Activated CD8-positive, alpha-beta memory T cell treated with anti-CD3 and anti-CD28 coated beads for 1 hour (primary cell): Measurements from ENCODE around the gene CILP2.

Experiments
- DNase-seq, 2 donors: peaks; one replicate each; pipeline ENCODE4 v3.0.0-alpha.2; 2020; ENCODE audit warnings: low read depth in 1 of 2; ENCODE audit errors: extremely low read depth in 1 of 2

CILP2 gene

DNA sequence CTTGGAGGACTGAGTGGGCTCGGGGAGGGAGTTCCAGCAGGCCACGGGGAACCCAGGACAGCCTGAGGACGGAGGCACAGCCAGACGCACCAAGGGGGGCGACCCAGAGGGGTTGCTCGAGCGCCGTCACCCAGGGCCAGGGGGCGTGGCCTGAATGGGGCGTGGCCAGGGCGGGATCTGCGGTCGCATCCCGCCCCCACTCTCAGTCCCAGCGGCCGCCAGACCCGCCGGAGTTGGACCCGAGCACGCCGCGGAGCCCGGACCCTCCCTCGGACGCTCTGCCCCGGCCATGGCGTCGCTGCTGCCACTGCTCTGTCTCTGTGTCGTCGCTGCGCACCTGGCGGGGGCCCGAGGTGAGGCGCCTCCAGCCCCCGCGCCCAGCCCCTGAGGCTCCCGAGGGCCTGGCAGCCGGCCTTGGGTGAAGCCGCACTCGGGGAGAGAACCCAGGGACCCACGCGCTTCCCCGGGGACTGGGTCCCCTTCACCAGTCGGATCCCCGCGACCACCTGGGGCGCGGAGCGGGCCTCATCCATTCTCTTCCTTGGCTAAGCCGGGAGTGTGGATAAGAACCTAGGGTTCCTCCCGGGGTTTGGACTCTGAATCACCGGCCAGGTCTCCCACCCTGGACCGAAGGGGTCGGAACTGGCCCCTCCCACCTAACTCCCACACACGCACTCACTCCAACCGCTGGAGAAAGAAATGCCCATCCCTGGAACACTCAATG, at the start of gene CILP2:
TSS of gene CILP2 (plus strand) at position 205 of the 724 bp plus-strand sequence. CDS start at position 290, 85 bp downstream.
- DNase-seq: no peak

- peak; percentile 72 to 74 for DNase-seq
Measured at GRCh38 chr19:19488875-19489690, 49.0 kb upstream of the CILP2 start.

- no peak for DNase-seq
Measured at GRCh38 chr19:19489804-19490204, 48.3 kb upstream of the CILP2 start.

- peak; percentile 58 to 62 for DNase-seq
Measured at GRCh38 chr19:19490214-19490968, 47.7 kb upstream of the CILP2 start.

GRCh38 chr19:19491321-19492025, 46.6 kb upstream of the CILP2 start:
- DNase-seq: no peak

DNA sequence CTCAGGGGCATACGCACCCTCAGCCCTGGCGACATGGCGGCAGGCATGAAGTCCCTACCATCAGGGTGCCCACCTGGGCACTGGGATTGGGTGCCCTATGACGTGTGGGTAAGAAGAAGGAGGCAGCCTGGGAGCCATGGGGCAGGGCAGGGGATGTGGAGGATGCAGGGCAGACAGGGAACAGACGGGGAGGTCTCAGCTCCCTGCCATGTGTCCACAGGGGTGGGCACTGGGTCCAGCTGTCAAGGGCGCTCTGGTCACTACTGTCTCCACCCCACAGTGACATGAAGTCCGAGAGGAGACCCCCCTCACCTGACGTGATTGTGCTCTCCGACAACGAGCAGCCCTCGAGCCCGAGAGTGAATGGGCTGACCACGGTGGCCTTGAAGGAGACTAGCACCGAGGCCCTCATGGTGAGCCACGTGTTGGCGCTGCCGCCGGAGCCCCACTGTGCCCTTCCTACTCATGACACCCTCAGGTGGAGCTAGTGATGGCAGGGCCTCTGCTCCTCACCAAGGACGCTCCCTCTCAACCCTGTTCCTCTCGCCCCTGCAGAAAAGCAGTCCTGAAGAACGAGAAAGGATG, 45.9 kb upstream of the CILP2 start:
- DNase-seq: no peak

GRCh38 chr19:19493841-19494546, 44.1 kb upstream of the CILP2 start:
- DNase-seq: no peak

- DNase-seq: no peak
Measured at GRCh38 chr19:19495614-19496603, 42.2 kb upstream of the CILP2 start.

DNA sequence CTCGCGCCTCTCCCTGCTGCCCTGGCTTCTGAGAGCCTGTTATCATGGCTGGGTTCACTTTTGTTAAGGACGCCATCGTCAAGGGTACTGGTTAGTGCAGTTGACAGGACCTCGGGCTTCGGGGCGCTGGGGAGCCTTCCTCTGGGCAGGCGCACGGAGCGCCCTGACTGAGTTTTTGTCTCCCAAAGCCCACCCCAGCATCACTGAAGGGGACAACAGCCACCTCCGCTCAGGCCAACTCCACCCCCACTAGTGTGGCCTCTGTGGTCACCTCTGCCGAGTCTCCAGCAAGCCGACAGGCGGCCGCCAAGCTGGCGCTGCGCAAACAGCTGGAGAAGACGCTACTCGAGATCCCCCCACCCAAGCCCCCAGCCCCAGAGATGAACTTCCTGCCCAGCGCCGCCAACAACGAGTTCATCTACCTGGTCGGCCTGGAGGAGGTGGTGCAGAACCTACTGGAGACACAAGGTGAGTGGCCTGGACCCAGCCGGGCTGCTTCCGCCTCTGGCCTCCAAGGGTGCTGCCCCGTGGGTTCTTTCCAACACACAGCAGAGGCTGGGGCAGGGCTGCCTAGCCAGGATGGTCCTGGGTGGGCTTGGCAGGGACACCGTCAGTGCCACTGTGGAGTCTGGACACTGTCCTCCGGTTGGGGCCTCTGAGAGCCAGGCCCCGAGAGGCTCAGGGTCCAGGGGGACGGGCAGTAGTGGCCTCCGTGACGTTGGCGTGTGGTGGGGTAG, 39.6 kb upstream of the CILP2 start:
- no peak for DNase-seq

GRCh38 chr19:19499272-19499995, 38.6 kb upstream of the CILP2 start:
- no peak for DNase-seq

- no peak for DNase-seq
Measured at GRCh38 chr19:19500975-19501644, 37.0 kb upstream of the CILP2 start.

DNA sequence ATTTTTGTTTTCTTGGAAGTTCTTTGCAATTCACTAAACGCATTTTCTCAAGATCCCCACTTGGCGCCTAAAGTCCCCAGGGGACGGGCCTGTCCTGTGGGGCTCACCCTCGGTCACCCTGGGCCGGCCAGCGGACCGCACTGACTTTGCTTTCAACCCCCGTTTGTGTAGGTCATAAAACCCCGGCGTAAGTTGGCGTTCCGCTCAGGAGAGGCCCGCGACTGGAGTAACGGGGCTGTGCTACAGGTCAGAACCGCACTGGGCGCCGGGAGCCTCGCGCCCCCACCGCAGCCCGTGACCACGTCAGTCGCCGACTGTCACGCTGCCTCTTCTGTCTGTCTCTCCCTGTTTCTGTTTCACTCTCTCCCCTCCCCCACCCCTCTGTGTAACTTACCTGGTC, 36.3 kb upstream of the CILP2 start:
- no peak for DNase-seq

GRCh38 chr19:19502281-19502680, 35.8 kb upstream of the CILP2 start:
- no peak for DNase-seq

DNA sequence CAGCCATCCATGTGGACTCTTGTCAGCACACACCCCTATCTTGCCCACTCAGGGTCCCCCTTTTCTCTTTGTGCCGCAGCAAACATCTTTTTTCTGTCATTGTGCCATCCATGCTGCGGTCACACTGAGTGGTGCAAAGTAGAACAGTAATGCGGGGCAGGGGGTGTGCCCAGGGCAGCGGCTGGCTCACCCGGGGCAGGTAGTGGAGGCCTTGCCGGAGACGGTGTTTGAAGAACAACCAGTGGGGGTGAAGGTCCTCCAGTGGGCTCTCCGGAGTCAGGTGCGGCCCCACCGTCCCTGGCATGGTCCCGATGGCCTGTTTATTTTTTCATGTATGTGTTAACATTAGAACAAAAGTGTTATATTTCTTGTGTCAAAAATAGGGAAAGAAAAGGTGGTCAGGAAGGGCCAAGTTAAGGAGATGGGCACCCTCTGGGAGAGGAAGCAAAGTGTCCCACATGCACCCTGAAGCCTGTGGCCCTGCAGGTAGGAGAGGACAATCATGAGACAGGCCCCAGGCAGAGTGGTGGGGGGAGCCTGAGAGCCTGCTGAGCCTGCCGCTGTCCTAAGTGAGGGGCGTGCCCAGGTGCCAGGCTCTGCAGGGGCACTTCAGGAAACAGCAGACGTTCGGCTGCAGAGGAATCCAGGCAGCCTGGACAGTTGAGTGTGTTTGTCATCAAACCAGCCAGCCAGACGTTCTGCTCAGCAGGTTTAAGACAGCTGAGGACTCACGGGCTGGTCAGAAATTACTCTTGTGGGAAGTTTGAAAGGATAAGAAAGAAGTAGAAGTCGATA, 35.1 kb upstream of the CILP2 start:
- DNase-seq: no peak

DNA sequence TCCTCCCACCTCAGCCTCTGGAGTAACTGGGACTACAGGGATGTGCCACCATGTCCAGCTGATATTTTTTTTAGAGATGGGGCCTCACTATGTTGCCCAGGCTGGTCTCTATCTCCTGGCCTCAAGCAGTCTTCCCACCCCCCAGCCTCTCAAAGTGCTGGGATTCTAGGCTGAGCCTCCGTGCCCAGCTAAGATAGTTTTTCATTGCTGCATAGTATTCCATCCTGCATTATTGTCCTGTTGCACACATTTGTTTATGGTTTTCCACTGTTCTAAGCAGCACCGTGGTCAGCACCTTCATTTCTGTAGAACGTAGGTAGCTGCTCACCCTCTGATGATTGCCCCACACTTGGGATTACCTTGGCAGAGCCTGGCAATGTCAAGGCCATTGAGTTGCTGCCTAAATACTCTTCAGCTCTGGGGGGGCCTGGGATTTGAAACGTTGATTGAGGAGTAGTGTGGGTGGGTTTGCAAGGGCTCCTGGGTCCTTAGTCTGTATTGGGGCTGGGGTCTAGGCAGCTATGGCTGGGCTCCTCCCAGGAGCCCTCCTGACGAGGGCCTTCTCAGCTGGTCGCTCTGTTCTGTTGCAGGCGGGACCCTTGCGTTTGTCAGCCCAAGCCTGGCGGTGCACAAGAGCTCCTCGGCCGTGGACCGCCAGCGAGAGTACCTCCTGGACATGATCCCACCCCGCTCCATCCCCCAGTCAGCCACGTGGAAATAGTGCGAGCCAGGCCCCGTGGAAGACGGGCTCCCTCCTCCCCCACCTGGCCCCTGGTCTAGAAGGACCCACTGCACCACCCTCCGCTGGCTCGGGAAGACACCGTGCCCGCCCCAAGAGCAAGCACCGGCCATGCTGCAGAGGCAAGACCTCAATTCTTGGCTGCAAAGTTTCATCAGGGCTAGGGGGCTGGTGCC, 33.1 kb upstream of the CILP2 start:
- DNase-seq: no peak
